Measurements from ENCODE around the gene KDM8.

KDM8 gene

GRCh38 chr16:27228621-27229501, 25.5 kb downstream of the KDM8 start:
- no peaks in the 10 kb centered on the region for H3K36me3 ChIP-seq (ENCODE audit: low read length)
- no peaks in the 10 kb centered on the region for H3K79me2 ChIP-seq (ENCODE audit: insufficient read depth, low read length)
- no peak overlapping the region for H2AFZ ChIP-seq (ENCODE audit: low read depth, low read length, severe bottlenecking)
- H4K20me1 ChIP-seq (ENCODE audit: low read depth, low read length) = no peaks in the 10 kb centered on the region
- H3K9ac ChIP-seq (ENCODE audit: low read length) = no peak overlapping the region
- H3K27me3 ChIP-seq (ENCODE audit: low read length) = no peaks in the 10 kb centered on the region
- H3K4me3 ChIP-seq (ENCODE audit: insufficient read depth, low read length, poor library complexity, severe bottlenecking) = no peak overlapping the region
- no peak overlapping the region for H3K4me2 ChIP-seq (ENCODE audit: low read depth, low read length, poor library complexity, severe bottlenecking)
- H3K9me3 ChIP-seq (ENCODE audit: insufficient read depth, low read length) = no peaks in the 10 kb centered on the region
- H3F3A ChIP-seq (ENCODE audit: insufficient read depth) = peaks cover 14% of the 10 kb centered on the region; the same call in 1 of the 2 replicates
- no peaks in the 10 kb centered on the region for H3K9me2 ChIP-seq (replicated peaks; ENCODE audit: insufficient read depth, low read length)
- no peak overlapping the region for H3K27ac ChIP-seq (ENCODE audit: low read depth, low read length)
- TF ChIP-seq CTCF (IDR thresholded peaks at IDR 0.05; ENCODE audit: insufficient read depth, low read length, poor library complexity, severe bottlenecking) (no peak), EZH2phosphoT487 (conservative IDR thresholded peaks at IDR 0.05; ENCODE audit: low read length) (no peak)

- Histone ChIP-seq H2AFZ (ENCODE audit: low read depth, low read length, severe bottlenecking) (no peak overlapping the region), H3K4me2 (ENCODE audit: low read depth, low read length, poor library complexity, severe bottlenecking) (no peak overlapping the region), H3K36me3 (ENCODE audit: low read length) (no peaks in the 10 kb centered on the region)
These were observed 26.7 kb downstream of the KDM8 start for GRCh38 chr16:27229891-27230470.

GRCh38 chr16:27230562-27231001, 27.3 kb downstream of the KDM8 start:
- no peak overlapping the region for H3K4me3 ChIP-seq (ENCODE audit: insufficient read depth, low read length, poor library complexity, severe bottlenecking)
- H2AFZ ChIP-seq (ENCODE audit: low read depth, low read length, severe bottlenecking) = no peak overlapping the region
- H3F3A ChIP-seq (ENCODE audit: insufficient read depth) = peaks cover 14% of the 10 kb centered on the region; the same call in 1 of the 2 replicates
- H3K4me2 ChIP-seq (ENCODE audit: low read depth, low read length, poor library complexity, severe bottlenecking) = no peak overlapping the region
- no peak for TF ChIP-seq CTCF (IDR thresholded peaks at IDR 0.05; ENCODE audit: insufficient read depth, low read length, poor library complexity, severe bottlenecking)
- no peaks in the 10 kb centered on the region for H3K9me3 ChIP-seq (ENCODE audit: insufficient read depth, low read length)
- H4K20me1 ChIP-seq (ENCODE audit: low read depth, low read length) = no peaks in the 10 kb centered on the region
- H3K27me3 ChIP-seq (ENCODE audit: low read length) = no peaks in the 10 kb centered on the region
- H3K27ac ChIP-seq (ENCODE audit: low read depth, low read length) = no peak overlapping the region
- no peak overlapping the region for H3K9ac ChIP-seq (ENCODE audit: low read length)
- no peaks in the 10 kb centered on the region for H3K79me2 ChIP-seq (ENCODE audit: insufficient read depth, low read length)
- H3K36me3 ChIP-seq (ENCODE audit: low read length) = no peaks in the 10 kb centered on the region
- no peaks in the 10 kb centered on the region for H3K9me2 ChIP-seq (replicated peaks; ENCODE audit: insufficient read depth, low read length)

More at GRCh38 chr16:27229891-27230470, 26.7 kb downstream of the KDM8 start:
- no peak overlapping the region for H3K4me3 ChIP-seq (ENCODE audit: insufficient read depth, low read length, poor library complexity, severe bottlenecking)
- no peaks in the 10 kb centered on the region for H3K79me2 ChIP-seq (ENCODE audit: insufficient read depth, low read length)
- no peaks in the 10 kb centered on the region for H3K9me3 ChIP-seq (ENCODE audit: insufficient read depth, low read length)
- H3K27me3 ChIP-seq (ENCODE audit: low read length) = no peaks in the 10 kb centered on the region
- no peak overlapping the region for H3K27ac ChIP-seq (ENCODE audit: low read depth, low read length)
- no peak overlapping the region for H3K9ac ChIP-seq (ENCODE audit: low read length)
- no peak for TF ChIP-seq CTCF (IDR thresholded peaks at IDR 0.05; ENCODE audit: insufficient read depth, low read length, poor library complexity, severe bottlenecking)
- no peak for TF ChIP-seq EZH2phosphoT487 (conservative IDR thresholded peaks at IDR 0.05; ENCODE audit: low read length)
- no peaks in the 10 kb centered on the region for H4K20me1 ChIP-seq (ENCODE audit: low read depth, low read length)
- H3K9me2 ChIP-seq (replicated peaks; ENCODE audit: insufficient read depth, low read length) = no peaks in the 10 kb centered on the region
- H3F3A ChIP-seq (ENCODE audit: insufficient read depth) = peaks cover 14% of the 10 kb centered on the region; the same call in 1 of the 2 replicates
